Naive thymus-derived CD4-positive, alpha-beta T cell (primary cell): ENCODE data around the gene XYLB. TPM values are rescaled to one million over a fixed set of nuclear protein-coding genes. Genes with fewer than 3 reads are reported as not detected.

Source experiments
- ATAC-seq: fragments of 150-1000 bp; cut with Tn5 transposase; 2 replicates; pipeline ENCODE4 v1.10.0; 2021; ENCODE audit warnings: mild to moderate bottlenecking, moderate library complexity
- CTCF ChIA-PET: fragments of 350-600 bp; sonication (Branson Sonifier 250); formaldehyde crosslinking; loops from one replicate; lab custom pipeline; 2021; ENCODE audit warnings: antibody characterized with exemption; lab: Charles Lee
- POLR2A ChIA-PET: fragments of 350-600 bp; sonication (Branson Sonifier 250); formaldehyde crosslinking; loops from one replicate; lab custom pipeline; 2021; ENCODE audit warnings: antibody characterized with exemption, inconsistent platforms; lab: Charles Lee
- DNase-seq, 9 donors: peaks; one replicate each; pipeline versions ENCODE4 v3.0.0 to v3.0.0-alpha.2; 2020 to 2022; ENCODE audit warnings: mixed read lengths in 1 of 9
- H3K27ac ChIP-seq: one replicate; pipeline ENCODE4 v1.7.0; 2013; ENCODE audit warnings: mild to moderate bottlenecking, low read depth, low read length, moderate library complexity
- H3K27me3 ChIP-seq, 2 donors: one replicate each; pipeline ENCODE4 v1.7.0; 2013; ENCODE audit warnings: low read length in 2 of 2, mild to moderate bottlenecking in 2 of 2, moderate library complexity in 2 of 2; ENCODE audit not compliant: control insufficient read depth in 2 of 2, insufficient read depth in 2 of 2
- H3K36me3 ChIP-seq, 3 experiments: 1 replicate in 2 of 3; 2 replicates in 1 of 3; pipeline ENCODE4 v1.7.0; 2013; ENCODE audit warnings: low read length in 3 of 3, mild to moderate bottlenecking in 3 of 3, moderate library complexity in 1 of 3; ENCODE audit not compliant: insufficient read depth in 3 of 3, control insufficient read depth in 2 of 3
- H3K4me1 ChIP-seq, 2 donors: one replicate each; pipeline ENCODE4 v1.7.0; 2013; ENCODE audit warnings: low read length in 2 of 2, mild to moderate bottlenecking in 2 of 2, moderate library complexity in 1 of 2; ENCODE audit not compliant: control insufficient read depth in 2 of 2, insufficient read depth in 2 of 2
- H3K4me3 ChIP-seq: 2 replicates; pipeline ENCODE4 v1.7.0; 2013; ENCODE audit warnings: mild to moderate bottlenecking, low read length
- H3K9me3 ChIP-seq, 3 experiments: 1 replicate in 2 of 3; 2 replicates in 1 of 3; pipeline ENCODE4 v1.7.0; 2013; ENCODE audit warnings: low read length in 3 of 3; ENCODE audit not compliant: control insufficient read depth in 2 of 3
- H3K27ac Mint-ChIP-seq, 9 donors: one replicate each; pipeline ENCODE4 v1.8.0; 2020 to 2022; ENCODE audit warnings: mixed read lengths in 9 of 9, mild to moderate bottlenecking in 8 of 9, moderate library complexity in 5 of 9, inconsistent platforms in 2 of 9
- H3K27me3 Mint-ChIP-seq, 5 donors: one replicate each; pipeline ENCODE4 v1.8.0; 2021 to 2022; ENCODE audit warnings: mixed read lengths in 5 of 5, mild to moderate bottlenecking in 1 of 5
- H3K36me3 Mint-ChIP-seq, 5 donors: one replicate each; pipeline ENCODE4 v1.8.0; 2020 to 2022; ENCODE audit warnings: mixed read lengths in 5 of 5, mild to moderate bottlenecking in 3 of 5, inconsistent platforms in 1 of 5
- H3K4me1 Mint-ChIP-seq, 7 donors: one replicate each; pipeline ENCODE4 v1.8.0; 2020 to 2022; ENCODE audit warnings: mixed read lengths in 7 of 7, mild to moderate bottlenecking in 3 of 7, inconsistent platforms in 1 of 7
- H3K4me3 Mint-ChIP-seq, 10 donors: one replicate each; pipeline ENCODE4 v1.8.0; 2020 to 2022; ENCODE audit warnings: mild to moderate bottlenecking in 10 of 10, mixed read lengths in 10 of 10, moderate library complexity in 6 of 10, inconsistent platforms in 2 of 10
- H3K9me3 Mint-ChIP-seq, 11 donors: one replicate each; pipeline ENCODE4 v1.8.0; 2020 to 2022; ENCODE audit warnings: mixed read lengths in 11 of 11, mild to moderate bottlenecking in 4 of 11, inconsistent platforms in 1 of 11, moderate library complexity in 1 of 11
- intact Hi-C, 2 donors: fragments of 100-400 bp; cut with micrococcal nuclease; formaldehyde crosslinking; loops; one replicate each; pipeline ENCODE4 v1.15.1; 2023
- polyA plus RNA-seq, 2 donors: library from polyadenylated mRNA; unstranded; fragments of 300-500 nt; fragmentation: Illumina TruSeq; gene quantifications; one replicate each; pipeline ENCODE4 v1.2.3, GENCODE V29; 2021
- total RNA-seq, 6 experiments: library from RNA in 5 of 6; stranded (reverse) in 5 of 6; gene quantifications; 1 replicate in 5 of 6; 2 replicates in 1 of 6; pipeline ENCODE4 v1.2.3 and lab custom pipeline; 2021 to 2026

Gene XYLB
- total and polyA plus RNA-seq, 7 experiments from 2014 or later, result 0.37 to 6.7 (median 2.0) TPM

- POLR2A ChIA-PET, result no interaction called here
- peaks cover 0 to 6% (median 0%) of the 10 kb centered on the region in 11 donors for H3K9me3 Mint-ChIP-seq
These were observed 21.7 kb downstream of the XYLB start for GRCh38 chr3:38368238-38368637.

GRCh38 chr3:38369186-38369585, 22.6 kb downstream of the XYLB start:
- H3K4me3 Mint-ChIP-seq, result no peak overlapping the region
- no peak for ATAC-seq
- H3K4me1 Mint-ChIP-seq, result peaks cover 21 to 36% (median 26%) of the 10 kb centered on the region in 7 donors
- peaks cover 0 to 38% (median 8%) of the 10 kb centered on the region in 5 donors for H3K36me3 Mint-ChIP-seq
- Histone ChIP-seq H3K4me1 (peaks cover 13 to 16% of the 10 kb centered on the region in 2 donors), H3K27me3 (no peaks in the 10 kb centered on the region), H3K36me3 (no peaks in the 10 kb centered on the region), H3K9me3 (no peaks in the 10 kb centered on the region), H3K4me3 (no peak overlapping the region), H3K27ac (no peak overlapping the region)
- ChIA-PET CTCF (interaction anchor here (0.6 to 1.4 kb wide), 2 partner anchors 24 to 111 kb away, joined by 4 to 6 read pairs; no protein-coding TSS in a partner anchor), POLR2A (no interaction called here)
- H3K27me3 Mint-ChIP-seq, result peaks cover 0 to 4% (median 0%) of the 10 kb centered on the region in 5 donors
- peaks cover 0 to 6% (median 0%) of the 10 kb centered on the region in 11 donors for H3K9me3 Mint-ChIP-seq
- no peak for DNase-seq
- no peak overlapping the region for H3K27ac Mint-ChIP-seq
- intact Hi-C loops, result no loop called here

More at GRCh38 chr3:38368238-38368637, 21.7 kb downstream of the XYLB start:
- H3K4me1 ChIP-seq, result peaks cover 4 to 6% of the 10 kb centered on the region in 2 donors
- Mint-ChIP-seq H3K36me3 (peaks cover 0 to 36% (median 11%) of the 10 kb centered on the region in 5 donors), H3K27me3 (peaks cover 0 to 4% (median 0%) of the 10 kb centered on the region in 5 donors), H3K27ac (peak overlapping the region in 1 of 9 donors; percentile 25), H3K4me1 (peaks cover 15 to 30% (median 17%) of the 10 kb centered on the region in 7 donors), H3K4me3 (no peak overlapping the region)
- no peaks in the 10 kb centered on the region for H3K36me3 ChIP-seq
- no peak overlapping the region for H3K27ac ChIP-seq
- intact Hi-C loops, result no loop called here
- no peaks in the 10 kb centered on the region for H3K9me3 ChIP-seq
- H3K4me3 ChIP-seq, result no peak overlapping the region
- no peak for ATAC-seq
- DNase-seq, result no peak
- CTCF ChIA-PET, result interaction anchor here (1.4 kb wide), 1 partner anchor 112 kb away, joined by 6 read pairs; no protein-coding TSS in a partner anchor
- H3K27me3 ChIP-seq, result no peaks in the 10 kb centered on the region

- Histone ChIP-seq H3K4me3 (no peak overlapping the region), H3K4me1 (peaks cover 19 to 24% of the 10 kb centered on the region in 2 donors), H3K27ac (no peak overlapping the region), H3K36me3 (no peaks in the 10 kb centered on the region), H3K9me3 (no peaks in the 10 kb centered on the region), H3K27me3 (no peaks in the 10 kb centered on the region)
- Mint-ChIP-seq H3K4me1 (peaks cover 24 to 38% (median 27%) of the 10 kb centered on the region in 7 donors), H3K27me3 (peaks cover 0 to 4% (median 0%) of the 10 kb centered on the region in 5 donors), H3K36me3 (peaks cover 0 to 39% (median 5%) of the 10 kb centered on the region in 5 donors), H3K9me3 (peaks cover 0 to 6% (median 0%) of the 10 kb centered on the region in 11 donors), H3K27ac (peak overlapping the region in 1 of 9 donors; percentile 45), H3K4me3 (no peak overlapping the region)
- ATAC-seq, result no peak
- intact Hi-C loops, result loop anchor here (5.0 to 10.0 kb wide), 2 partner anchors 52 to 55 kb away; no protein-coding TSS in a partner anchor
- POLR2A ChIA-PET, result interaction anchor here (0.6 kb wide), 1 partner anchor 94 kb away, joined by 4 read pairs; no protein-coding TSS in a partner anchor
- DNase-seq, result no peak
- CTCF ChIA-PET, result no interaction called here
These were observed 23.6 kb downstream of the XYLB start for GRCh38 chr3:38370149-38370548.

GRCh38 chr3:38370861-38371260, 24.3 kb downstream of the XYLB start:
- Mint-ChIP-seq H3K36me3 (peaks cover 0 to 39% (median 5%) of the 10 kb centered on the region in 5 donors), H3K4me3 (no peak overlapping the region), H3K27ac (peak overlapping the region in 2 of 9 donors; percentile 21 to 24), H3K27me3 (peaks cover 0 to 4% (median 0%) of the 10 kb centered on the region in 5 donors), H3K9me3 (peaks cover 0 to 6% (median 0%) of the 10 kb centered on the region in 11 donors), H3K4me1 (peaks cover 28 to 43% (median 33%) of the 10 kb centered on the region in 7 donors)
- POLR2A ChIA-PET, result no interaction called here
- CTCF ChIA-PET, result interaction anchor here (0.6 kb wide), 1 partner anchor 108 kb away, joined by 4 read pairs; no protein-coding TSS in a partner anchor
- Histone ChIP-seq H3K27me3 (no peaks in the 10 kb centered on the region), H3K36me3 (no peaks in the 10 kb centered on the region), H3K27ac (no peak overlapping the region), H3K4me3 (no peak overlapping the region), H3K9me3 (no peaks in the 10 kb centered on the region), H3K4me1 (peaks cover 19 to 24% of the 10 kb centered on the region in 2 donors)
- ATAC-seq (no peak), DNase-seq (no peak)
- intact Hi-C loops, result loop anchor here (5.0 to 10.0 kb wide), 2 partner anchors 51 to 54 kb away; no protein-coding TSS in a partner anchor

GRCh38 chr3:38371541-38372213, 25.1 kb downstream of the XYLB start:
- POLR2A ChIA-PET, result no interaction called here

GRCh38 chr3:38372214-38372601, 25.6 kb downstream of the XYLB start:
- no peak overlapping the region for H3K4me3 ChIP-seq
- no peaks in the 10 kb centered on the region for H3K9me3 ChIP-seq
- H3K4me3 Mint-ChIP-seq, result no peak overlapping the region
- no peaks in the 10 kb centered on the region for H3K27me3 ChIP-seq
- ChIA-PET POLR2A (no interaction called here), CTCF (no interaction called here)
- peaks cover 0 to 4% (median 0%) of the 10 kb centered on the region in 5 donors for H3K27me3 Mint-ChIP-seq
- no peak for ATAC-seq
- peaks cover 0 to 37% (median 5%) of the 10 kb centered on the region in 5 donors for H3K36me3 Mint-ChIP-seq
- DNase-seq, result no peak
- peaks cover 19 to 24% of the 10 kb centered on the region in 2 donors for H3K4me1 ChIP-seq
- no peak overlapping the region for H3K27ac Mint-ChIP-seq
- H3K9me3 Mint-ChIP-seq, result peaks cover 0 to 6% (median 0%) of the 10 kb centered on the region in 11 donors
- H3K36me3 ChIP-seq, result no peaks in the 10 kb centered on the region
- H3K4me1 Mint-ChIP-seq, result peaks cover 28 to 43% (median 33%) of the 10 kb centered on the region in 7 donors
- intact Hi-C loops, result loop anchor here (5.0 to 10.0 kb wide), 2 partner anchors 50 to 53 kb away; no protein-coding TSS in a partner anchor
- H3K27ac ChIP-seq, result no peak overlapping the region

More at GRCh38 chr3:38371541-38372213, 25.1 kb downstream of the XYLB start:
- Histone ChIP-seq H3K27me3 (no peaks in the 10 kb centered on the region), H3K9me3 (no peaks in the 10 kb centered on the region), H3K27ac (no peak overlapping the region), H3K4me1 (peaks cover 19 to 24% of the 10 kb centered on the region in 2 donors), H3K36me3 (no peaks in the 10 kb centered on the region), H3K4me3 (no peak overlapping the region)
- H3K36me3 Mint-ChIP-seq, result peaks cover 0 to 39% (median 5%) of the 10 kb centered on the region in 5 donors
- ATAC-seq (no peak), DNase-seq (no peak)
- H3K27me3 Mint-ChIP-seq, result peaks cover 0 to 4% (median 0%) of the 10 kb centered on the region in 5 donors
- intact Hi-C loops, result loop anchor here (5.0 to 10.0 kb wide), 2 partner anchors 51 to 53 kb away; no protein-coding TSS in a partner anchor
- H3K9me3 Mint-ChIP-seq, result peaks cover 0 to 6% (median 0%) of the 10 kb centered on the region in 11 donors
- peaks cover 28 to 43% (median 33%) of the 10 kb centered on the region in 7 donors for H3K4me1 Mint-ChIP-seq
- H3K27ac Mint-ChIP-seq, result no peak overlapping the region
- no peak overlapping the region for H3K4me3 Mint-ChIP-seq
- CTCF ChIA-PET, result no interaction called here
